Measurements from ENCODE around the gene RASL10A.

Gene RASL10A

DNA sequence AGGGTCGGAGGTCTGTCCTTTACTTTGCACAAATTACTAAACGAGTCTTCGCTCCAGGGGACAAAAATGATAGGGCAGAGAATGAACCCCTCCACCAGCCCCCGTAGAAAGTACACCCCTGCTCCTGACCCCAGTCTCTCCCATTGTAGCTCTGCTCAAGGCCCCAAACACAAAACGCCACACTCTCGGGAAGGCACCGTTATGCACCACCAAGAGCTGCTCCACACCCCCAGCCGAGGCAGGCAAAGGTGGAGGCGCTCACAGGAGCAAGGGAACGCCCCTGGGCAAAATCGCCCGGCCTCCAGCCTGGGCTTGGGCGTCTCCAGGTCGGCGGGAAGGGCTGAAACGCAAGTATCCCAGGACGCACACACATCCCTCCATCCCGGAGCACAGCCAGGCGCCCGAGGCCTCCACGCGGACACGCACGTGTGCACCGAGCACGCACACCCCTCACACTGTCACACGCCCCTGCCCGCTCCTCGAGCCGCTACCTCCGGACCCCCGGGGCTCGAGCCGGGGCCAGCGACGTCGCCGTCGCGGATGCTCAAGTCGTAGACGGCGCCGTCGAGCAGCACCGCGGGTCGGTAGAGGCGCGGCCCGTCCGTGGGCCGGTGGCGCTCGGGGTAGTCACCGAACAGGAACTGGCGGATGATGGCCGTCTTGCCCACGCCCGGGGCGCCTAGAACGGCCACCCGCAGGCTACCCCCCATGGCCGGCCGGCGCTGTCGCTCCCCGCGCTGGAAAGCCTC is 786 bp downstream of the RASL10A start:
- Histone ChIP-seq H3K9me3 (ENCODE audit: control insufficient read depth, low read depth, low read length) (no peaks in the 10 kb centered on the region), H3K4me1 (ENCODE audit: control insufficient read depth, low read depth, low read length) (no peaks in the 10 kb centered on the region), H3K36me3 (ENCODE audit: control insufficient read depth, low read depth, low read length) (no peaks in the 10 kb centered on the region), H3K9ac (ENCODE audit: low read length) (no peak overlapping the region), H3K27ac (ENCODE audit: low read length) (no peak overlapping the region), H3K27me3 (ENCODE audit: control insufficient read depth, insufficient read depth, low read length) (peaks cover 52% of the 10 kb centered on the region), H3K4me3 (ENCODE audit: low read length) (no peak overlapping the region)

- H3K27ac ChIP-seq (ENCODE audit: low read length) = no peak overlapping the region
- H3K27me3 ChIP-seq (ENCODE audit: control insufficient read depth, insufficient read depth, low read length) = peaks cover 52% of the 10 kb centered on the region
- H3K36me3 ChIP-seq (ENCODE audit: control insufficient read depth, low read depth, low read length) = no peaks in the 10 kb centered on the region
- H3K4me1 ChIP-seq (ENCODE audit: control insufficient read depth, low read depth, low read length) = no peaks in the 10 kb centered on the region
- H3K9ac ChIP-seq (ENCODE audit: low read length) = no peak overlapping the region
- H3K4me3 ChIP-seq (ENCODE audit: low read length) = no peak overlapping the region
- H3K9me3 ChIP-seq (ENCODE audit: control insufficient read depth, low read depth, low read length) = no peaks in the 10 kb centered on the region
Observed at GRCh38 chr22:29313576-29314466, 1.7 kb downstream of the RASL10A start.

- H3K4me3 ChIP-seq (ENCODE audit: low read length) = no peak overlapping the region
- no peak overlapping the region for H3K9ac ChIP-seq (ENCODE audit: low read length)
- H3K27ac ChIP-seq (ENCODE audit: low read length) = no peak overlapping the region
- no peaks in the 10 kb centered on the region for H3K9me3 ChIP-seq (ENCODE audit: control insufficient read depth, low read depth, low read length)
- H3K4me1 ChIP-seq (ENCODE audit: control insufficient read depth, low read depth, low read length) = no peaks in the 10 kb centered on the region
- H3K36me3 ChIP-seq (ENCODE audit: control insufficient read depth, low read depth, low read length) = no peaks in the 10 kb centered on the region
- peaks cover 52% of the 10 kb centered on the region for H3K27me3 ChIP-seq (ENCODE audit: control insufficient read depth, insufficient read depth, low read length)
Observed at GRCh38 chr22:29313126-29313575, 2.3 kb downstream of the RASL10A start.

DNA sequence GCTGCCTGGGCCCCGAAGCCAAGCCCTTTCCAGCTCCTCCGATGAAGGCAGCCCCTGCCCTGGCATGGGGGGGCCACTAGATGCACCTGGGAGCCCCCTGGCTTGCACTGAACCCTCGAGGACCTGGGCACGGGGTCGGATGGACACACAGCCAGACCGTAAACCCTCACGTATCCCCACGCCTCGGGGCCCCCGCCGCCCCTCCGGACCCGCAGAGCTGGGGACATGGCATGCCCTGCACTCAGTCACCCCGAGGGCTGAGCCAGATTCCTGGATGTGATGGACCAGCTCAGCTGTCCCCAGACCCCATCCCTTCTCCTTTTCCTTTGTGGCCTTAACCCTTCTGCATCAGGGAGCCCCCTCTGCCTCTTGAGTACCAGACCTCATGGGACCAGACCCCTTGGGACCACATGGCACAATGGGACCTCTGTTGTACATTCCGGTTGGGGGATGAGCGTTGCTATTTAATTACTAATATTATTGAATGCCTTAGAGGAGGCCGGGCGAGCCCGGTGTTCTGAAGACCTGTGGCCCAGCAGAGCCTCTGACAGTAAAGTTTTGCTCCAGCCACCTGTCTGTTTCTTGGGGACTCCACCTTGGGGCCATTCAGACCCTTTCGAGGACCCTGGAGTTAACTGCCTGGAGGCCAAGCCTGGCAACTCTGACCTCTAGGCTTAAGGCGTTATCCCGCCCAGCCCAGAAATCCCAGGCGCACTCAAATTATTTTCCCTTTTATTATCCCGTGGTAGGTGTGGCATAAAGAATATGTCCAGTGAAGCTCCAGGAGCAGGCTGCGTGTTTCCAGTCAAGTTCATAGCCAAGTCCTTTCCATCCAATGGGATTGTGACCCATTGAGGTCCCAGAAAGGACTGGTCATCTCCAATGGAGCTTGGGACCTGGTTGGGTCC is 3.0 kb downstream of the RASL10A start:
- no peak overlapping the region for H3K27ac ChIP-seq (ENCODE audit: low read length)
- H3K36me3 ChIP-seq (ENCODE audit: control insufficient read depth, low read depth, low read length) = no peaks in the 10 kb centered on the region
- peaks cover 57% of the 10 kb centered on the region for H3K27me3 ChIP-seq (ENCODE audit: control insufficient read depth, insufficient read depth, low read length)
- no peak overlapping the region for H3K9ac ChIP-seq (ENCODE audit: low read length)
- no peak overlapping the region for H3K4me3 ChIP-seq (ENCODE audit: low read length)
- H3K9me3 ChIP-seq (ENCODE audit: control insufficient read depth, low read depth, low read length) = no peaks in the 10 kb centered on the region
- H3K4me1 ChIP-seq (ENCODE audit: control insufficient read depth, low read depth, low read length) = no peaks in the 10 kb centered on the region

- Histone ChIP-seq H3K27me3 (ENCODE audit: control insufficient read depth, insufficient read depth, low read length) (peaks cover 51% of the 10 kb centered on the region), H3K9ac (ENCODE audit: low read length) (no peak overlapping the region), H3K4me3 (ENCODE audit: low read length) (no peak overlapping the region), H3K27ac (ENCODE audit: low read length) (no peak overlapping the region), H3K9me3 (ENCODE audit: control insufficient read depth, low read depth, low read length) (no peaks in the 10 kb centered on the region), H3K4me1 (ENCODE audit: control insufficient read depth, low read depth, low read length) (no peaks in the 10 kb centered on the region), H3K36me3 (ENCODE audit: control insufficient read depth, low read depth, low read length) (no peaks in the 10 kb centered on the region)
Observed at GRCh38 chr22:29311464-29312217, 3.9 kb downstream of the RASL10A start.

DNA sequence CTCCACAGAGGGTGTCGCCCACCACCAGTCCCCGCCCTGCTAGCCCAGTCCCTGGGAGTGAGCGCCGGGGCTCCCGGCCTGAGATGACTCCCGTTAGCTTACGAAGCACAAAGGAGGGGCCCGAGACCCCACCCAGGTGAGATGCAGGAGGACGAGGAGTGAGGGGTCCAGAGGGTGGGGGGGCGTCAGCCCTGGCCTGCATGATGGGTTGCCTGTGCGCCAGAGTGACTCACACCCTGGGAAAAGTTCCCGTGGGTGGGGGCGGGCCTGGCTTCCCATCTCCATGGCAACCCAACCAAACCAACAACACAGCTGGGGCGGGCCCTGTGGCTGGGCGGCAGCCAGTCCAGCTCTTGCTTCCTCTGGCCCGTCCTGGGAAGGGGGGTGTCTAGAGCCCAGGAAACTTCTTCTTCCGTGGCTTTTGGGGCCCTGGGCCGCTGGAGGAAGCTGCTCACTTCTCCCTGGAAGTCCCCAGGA is 4.6 kb downstream of the RASL10A start:
- no peaks in the 10 kb centered on the region for H3K36me3 ChIP-seq (ENCODE audit: control insufficient read depth, low read depth, low read length)
- H3K9ac ChIP-seq (ENCODE audit: low read length) = no peak overlapping the region
- H3K9me3 ChIP-seq (ENCODE audit: control insufficient read depth, low read depth, low read length) = no peaks in the 10 kb centered on the region
- no peaks in the 10 kb centered on the region for H3K4me1 ChIP-seq (ENCODE audit: control insufficient read depth, low read depth, low read length)
- no peak overlapping the region for H3K4me3 ChIP-seq (ENCODE audit: low read length)
- peaks cover 44% of the 10 kb centered on the region for H3K27me3 ChIP-seq (ENCODE audit: control insufficient read depth, insufficient read depth, low read length)
- H3K27ac ChIP-seq (ENCODE audit: low read length) = no peak overlapping the region

- no peaks in the 10 kb centered on the region for H3K36me3 ChIP-seq (ENCODE audit: control insufficient read depth, low read depth, low read length)
- H3K9me3 ChIP-seq (ENCODE audit: control insufficient read depth, low read depth, low read length) = no peaks in the 10 kb centered on the region
- H3K4me3 ChIP-seq (ENCODE audit: low read length) = no peak overlapping the region
- no peak overlapping the region for H3K9ac ChIP-seq (ENCODE audit: low read length)
- no peak overlapping the region for H3K27ac ChIP-seq (ENCODE audit: low read length)
- H3K4me1 ChIP-seq (ENCODE audit: control insufficient read depth, low read depth, low read length) = no peaks in the 10 kb centered on the region
- H3K27me3 ChIP-seq (ENCODE audit: control insufficient read depth, insufficient read depth, low read length) = peaks cover 37% of the 10 kb centered on the region
Observed at GRCh38 chr22:29310065-29310862, 5.2 kb downstream of the RASL10A start.

GRCh38 chr22:29309332-29310064 is 6.0 kb downstream of the RASL10A start:
- peaks cover 30% of the 10 kb centered on the region for H3K27me3 ChIP-seq (ENCODE audit: control insufficient read depth, insufficient read depth, low read length)
- no peaks in the 10 kb centered on the region for H3K9me3 ChIP-seq (ENCODE audit: control insufficient read depth, low read depth, low read length)
- no peaks in the 10 kb centered on the region for H3K36me3 ChIP-seq (ENCODE audit: control insufficient read depth, low read depth, low read length)
- no peaks in the 10 kb centered on the region for H3K4me1 ChIP-seq (ENCODE audit: control insufficient read depth, low read depth, low read length)
- no peak overlapping the region for H3K27ac ChIP-seq (ENCODE audit: low read length)
- no peak overlapping the region for H3K9ac ChIP-seq (ENCODE audit: low read length)
- H3K4me3 ChIP-seq (ENCODE audit: low read length) = no peak overlapping the region

GRCh38 chr22:29308791-29309262 is 6.7 kb downstream of the RASL10A start:
- no peak overlapping the region for H3K27ac ChIP-seq (ENCODE audit: low read length)
- no peak overlapping the region for H3K9ac ChIP-seq (ENCODE audit: low read length)
- no peaks in the 10 kb centered on the region for H3K36me3 ChIP-seq (ENCODE audit: control insufficient read depth, low read depth, low read length)
- no peak overlapping the region for H3K4me3 ChIP-seq (ENCODE audit: low read length)
- H3K27me3 ChIP-seq (ENCODE audit: control insufficient read depth, insufficient read depth, low read length) = peaks cover 23% of the 10 kb centered on the region
- no peaks in the 10 kb centered on the region for H3K9me3 ChIP-seq (ENCODE audit: control insufficient read depth, low read depth, low read length)
- no peaks in the 10 kb centered on the region for H3K4me1 ChIP-seq (ENCODE audit: control insufficient read depth, low read depth, low read length)
